Measurements from ENCODE around the gene NSD2.
A peak's percentile ranks its signal among the peaks of the same experiment; 100 is the strongest.
"Not testable (repeated sequence)": the region's sequence is repeated elsewhere in the genome, so short reads cannot be mapped to it uniquely, and the experiment has no call there.

The NSD2 gene

DNA sequence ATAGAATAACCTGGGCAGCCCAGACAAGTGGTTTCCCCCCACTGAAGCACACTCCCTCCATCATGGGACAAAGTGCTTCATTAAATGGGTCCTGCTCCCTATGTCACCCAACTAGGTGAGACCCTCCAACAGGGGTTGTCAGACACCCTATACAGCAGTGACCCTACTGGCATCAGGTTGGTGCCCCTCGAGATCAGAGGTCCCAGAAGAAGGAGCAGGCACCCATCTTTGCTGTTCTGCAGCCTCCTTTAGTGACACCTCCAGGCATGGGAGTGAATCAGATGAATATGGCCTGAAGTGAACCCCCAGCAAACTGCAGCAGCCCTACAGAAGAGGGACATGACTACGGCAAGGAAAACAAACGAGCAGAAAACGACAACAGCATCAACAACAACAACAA lies 126.5 kb downstream of the NSD2 start:
- no peak for DNase-seq

DNA sequence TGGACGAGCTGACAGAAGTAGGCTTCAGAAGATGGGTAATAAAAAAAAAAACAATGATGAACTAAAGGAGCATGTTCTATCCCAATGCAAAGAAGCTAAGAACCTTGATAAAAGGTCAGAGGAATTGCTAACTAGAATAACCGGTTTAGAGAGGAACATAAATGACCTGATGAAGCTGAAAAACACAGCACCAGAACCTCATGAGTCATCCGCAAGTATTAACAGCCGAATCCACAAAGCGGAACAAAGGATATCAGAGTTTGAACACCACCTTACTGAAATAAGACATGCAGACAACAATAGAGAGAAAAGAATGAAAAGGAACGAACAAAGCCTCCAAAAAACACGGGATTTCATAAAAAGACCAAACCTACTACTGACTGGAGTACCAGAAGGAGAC lies 127.1 kb downstream of the NSD2 start:
- DNase-seq: no peak

DNA sequence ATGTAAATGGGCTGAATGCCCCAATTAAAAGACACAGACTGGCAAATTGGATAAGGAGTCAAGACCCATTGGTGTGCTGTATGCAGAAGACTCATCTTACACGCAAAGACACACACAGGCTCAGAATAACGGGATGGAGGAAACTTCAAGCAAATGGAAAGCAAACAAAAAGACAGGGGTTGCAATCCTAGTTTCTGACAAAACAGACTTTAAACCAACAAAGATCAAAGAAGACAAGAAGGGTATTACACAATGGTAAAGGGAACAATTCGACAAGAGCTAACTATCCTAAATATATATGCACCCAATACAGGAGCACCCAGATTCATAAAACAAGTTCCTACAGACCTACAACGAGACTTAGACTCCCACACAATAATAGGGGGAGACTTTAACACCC lies 128.1 kb downstream of the NSD2 start:
- not testable (repeated sequence) for DNase-seq

DNA sequence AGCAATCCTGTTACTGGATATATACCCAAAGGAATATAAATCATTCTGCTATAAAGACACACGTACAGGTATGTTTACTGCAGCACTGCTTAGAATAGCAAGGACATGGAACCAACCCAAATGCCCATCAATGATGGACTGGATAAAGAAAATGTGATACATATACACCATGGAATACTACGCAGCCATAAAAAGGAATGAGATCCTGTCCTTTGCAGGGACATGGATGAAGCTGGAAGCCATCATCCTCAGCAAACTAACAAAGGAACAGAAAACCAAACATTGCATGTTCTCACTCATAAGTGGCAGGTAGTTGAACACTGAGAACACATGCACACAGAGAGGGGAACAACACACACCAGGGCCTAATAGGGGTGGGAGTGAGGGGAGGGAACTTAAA lies 132.2 kb downstream of the NSD2 start:
- DNase-seq: not testable (repeated sequence)

DNA sequence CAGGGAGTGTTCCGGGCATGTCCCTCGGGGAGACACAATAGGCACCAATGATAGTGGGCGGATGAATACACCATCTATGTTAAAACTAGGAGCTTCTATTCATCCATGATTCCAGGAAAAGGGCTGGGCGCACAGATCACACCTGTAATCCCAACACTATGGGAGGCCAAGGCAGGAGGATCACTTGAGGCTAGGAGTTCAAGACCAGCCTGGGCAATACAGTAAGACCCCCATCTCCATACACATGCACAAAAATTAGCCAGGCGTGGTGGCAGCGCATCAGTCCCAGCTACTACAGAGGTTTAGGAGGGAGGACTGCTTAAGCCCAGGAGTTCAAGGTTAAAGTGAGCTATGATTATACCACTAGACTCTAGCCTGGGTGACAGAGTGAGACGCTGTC lies 135.2 kb downstream of the NSD2 start:
- no peak for DNase-seq

DNA sequence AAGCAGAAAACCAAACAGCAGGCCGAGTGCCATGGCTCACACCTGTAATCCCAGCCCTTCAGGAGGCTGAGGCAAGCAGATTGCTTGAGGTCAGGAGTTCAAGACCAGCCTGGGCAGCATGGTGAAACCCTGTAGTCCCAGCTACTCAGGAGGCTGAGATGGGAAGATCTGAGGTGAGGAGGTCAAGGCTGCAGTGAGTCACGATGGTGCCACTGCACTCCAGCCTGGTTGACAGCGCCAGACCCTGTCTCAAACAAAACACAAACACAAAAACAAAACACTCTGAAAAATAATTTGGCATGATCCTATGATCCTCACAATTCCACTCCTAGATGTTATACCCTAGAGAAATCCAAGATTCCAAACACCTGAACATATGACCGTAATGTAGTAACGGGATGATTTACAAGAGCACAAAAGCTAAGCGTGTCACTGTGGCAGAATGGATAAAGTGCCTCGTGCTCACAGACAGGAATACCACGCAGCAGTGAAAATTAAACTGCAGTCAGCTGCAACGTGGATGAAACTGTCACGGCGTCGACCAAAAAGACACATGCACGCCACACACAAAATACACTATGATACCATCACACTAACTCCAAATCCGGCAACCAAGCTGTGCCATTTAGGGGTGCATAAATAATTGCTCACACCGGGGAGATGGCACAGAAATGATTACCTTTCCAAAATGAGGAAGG lies 135.9 kb downstream of the NSD2 start:
- no peak for DNase-seq

DNA sequence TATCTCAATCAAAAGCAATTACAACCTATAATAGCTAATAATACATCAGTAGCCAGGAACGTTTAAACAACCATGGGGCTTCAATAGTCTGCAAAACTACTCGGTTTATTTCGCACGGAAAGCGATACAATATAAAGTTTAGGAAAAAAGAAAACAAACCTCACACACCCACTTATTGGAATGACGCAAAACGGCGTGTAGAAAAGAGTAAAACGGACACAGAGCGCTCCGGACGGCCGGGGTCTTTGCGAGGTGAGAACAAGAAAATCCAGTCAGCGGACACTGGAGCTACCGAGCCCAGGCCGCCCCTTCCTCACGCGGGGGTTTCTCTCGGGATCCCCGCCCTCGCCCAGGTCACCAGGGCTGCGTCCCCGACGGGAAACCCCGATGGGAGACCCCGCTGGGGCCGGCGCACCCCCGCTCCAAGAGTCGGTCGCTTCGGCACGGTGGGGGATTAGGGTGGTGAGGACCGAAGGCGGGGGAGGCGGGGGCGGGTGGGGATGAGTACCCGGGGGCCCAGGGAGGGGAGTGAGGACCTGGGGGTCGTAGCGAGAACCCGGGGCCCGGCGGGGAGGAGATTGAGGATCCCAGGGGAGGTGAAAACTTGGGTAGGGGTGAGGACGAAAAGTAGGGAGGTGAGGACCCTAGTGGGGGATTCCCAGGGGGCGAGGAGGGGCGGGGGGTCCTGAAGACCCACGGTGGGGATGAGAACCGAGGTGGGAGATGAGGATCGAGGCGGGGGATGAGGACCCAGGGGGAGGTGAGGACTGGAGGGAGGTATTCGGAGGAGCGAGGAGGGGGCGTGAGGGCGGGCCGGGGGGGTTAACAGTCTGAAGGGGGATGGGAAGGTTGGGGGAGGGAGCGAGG lies 136.8 kb downstream of the NSD2 start:
- no peak for DNase-seq

DNA sequence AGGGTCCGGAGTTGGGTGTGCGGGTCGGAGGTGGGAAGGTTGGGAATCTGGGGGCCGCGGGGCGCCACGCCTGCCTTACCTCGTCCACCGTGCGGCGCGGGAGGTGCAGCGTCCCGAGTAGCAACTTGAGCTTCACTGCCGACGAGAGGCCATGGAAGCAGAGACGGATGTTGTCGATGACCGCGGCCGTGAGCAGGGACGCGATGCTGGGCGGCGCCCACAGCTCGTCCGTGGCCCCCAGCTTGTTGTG lies 137.4 kb downstream of the NSD2 start:
- no peak for DNase-seq

DNA sequence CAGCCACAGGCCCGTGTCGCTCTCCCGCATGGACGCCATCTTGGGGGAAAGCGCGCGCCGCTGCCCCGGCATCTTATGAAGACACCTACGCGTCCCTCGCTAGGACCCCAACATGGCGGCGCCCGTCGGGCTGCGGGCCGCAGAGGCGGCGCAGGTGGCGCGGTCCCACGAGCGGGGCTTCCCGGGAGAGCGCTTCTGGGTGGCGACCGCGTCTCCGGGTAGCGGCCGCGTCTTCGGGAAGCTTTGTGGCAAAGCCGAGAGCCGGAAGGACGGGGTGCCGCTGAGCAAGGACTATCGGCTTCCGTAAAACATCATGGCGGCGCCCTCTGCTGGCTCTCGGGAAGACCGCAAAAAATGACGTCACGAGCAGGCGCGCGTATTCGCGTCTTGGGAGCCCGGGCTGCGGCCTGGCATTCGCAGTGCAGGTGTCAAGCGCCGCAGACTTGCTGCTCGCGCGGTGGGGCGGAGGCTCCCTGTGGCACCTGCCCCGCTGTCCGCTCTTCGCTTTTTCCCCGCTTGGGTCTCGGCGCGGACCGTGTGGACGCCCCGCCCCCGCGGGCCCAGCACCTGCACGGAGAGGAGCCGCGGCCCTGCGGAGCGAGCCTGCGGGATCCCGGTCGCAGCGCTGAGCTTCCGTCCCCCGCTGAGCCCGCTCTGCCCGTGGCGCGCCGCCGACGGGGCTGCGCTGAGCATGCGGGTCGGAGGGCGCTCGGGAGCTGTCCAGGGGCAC lies 137.9 kb downstream of the NSD2 start, which contains the start of gene NELFA:
NELFA (minus strand) TSS at position 54 of the 730 bp plus-strand sequence; CDS start at position 39, 15 bp downstream.
- DNase-seq: peak; percentile 65 to 99 (median 93)

DNA sequence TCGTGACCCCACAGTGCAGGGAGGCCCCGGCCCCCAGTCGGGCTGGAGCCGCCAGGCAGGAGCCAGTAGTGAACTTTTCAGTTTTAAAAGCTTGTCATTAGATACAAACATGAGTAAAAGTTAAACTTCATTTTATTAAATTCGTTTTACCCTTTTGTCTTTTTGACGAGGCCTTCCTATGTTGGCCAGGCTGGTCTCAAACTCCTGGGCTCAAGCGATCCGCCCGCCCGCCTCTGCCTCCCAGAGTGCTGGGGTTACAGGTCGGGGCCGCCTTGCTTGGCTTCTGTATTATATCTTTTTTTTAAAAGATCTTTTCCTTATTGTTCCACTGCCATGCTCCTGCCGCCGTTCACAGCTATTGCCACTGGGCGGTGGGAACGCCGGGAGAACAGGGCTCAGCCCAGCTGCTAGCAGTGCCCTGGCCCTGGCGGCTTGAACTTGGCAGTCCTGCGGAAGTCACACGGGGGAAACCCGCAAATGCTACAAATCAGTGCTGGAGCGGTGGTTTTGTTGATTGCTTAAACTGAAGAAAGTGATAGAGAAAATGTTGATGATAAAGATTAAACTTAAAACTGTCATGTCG lies 138.5 kb downstream of the NSD2 start:
- DNase-seq: peak in 37 of 58 donors; percentile 7 to 60 (median 45)

DNA sequence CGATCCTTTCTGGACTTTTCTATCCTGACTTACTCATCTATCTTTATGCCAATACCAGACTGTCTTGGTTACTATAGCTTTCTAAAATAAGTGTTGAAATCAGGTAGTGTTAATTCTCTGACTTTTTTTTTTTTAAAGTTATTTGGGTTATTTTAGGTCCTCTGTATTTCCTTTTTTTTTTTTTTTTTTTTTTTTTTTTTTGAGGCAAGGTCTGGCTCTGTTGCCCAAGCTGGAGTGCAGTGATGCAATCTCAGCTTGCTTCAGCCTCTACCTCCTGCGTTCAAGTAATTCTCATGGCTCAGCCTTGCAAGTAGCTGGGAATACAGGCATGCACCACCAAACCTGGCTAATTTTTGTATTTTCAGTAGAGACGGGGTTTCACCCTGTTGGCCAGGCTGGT lies 140.4 kb downstream of the NSD2 start:
- no peak for DNase-seq

DNA sequence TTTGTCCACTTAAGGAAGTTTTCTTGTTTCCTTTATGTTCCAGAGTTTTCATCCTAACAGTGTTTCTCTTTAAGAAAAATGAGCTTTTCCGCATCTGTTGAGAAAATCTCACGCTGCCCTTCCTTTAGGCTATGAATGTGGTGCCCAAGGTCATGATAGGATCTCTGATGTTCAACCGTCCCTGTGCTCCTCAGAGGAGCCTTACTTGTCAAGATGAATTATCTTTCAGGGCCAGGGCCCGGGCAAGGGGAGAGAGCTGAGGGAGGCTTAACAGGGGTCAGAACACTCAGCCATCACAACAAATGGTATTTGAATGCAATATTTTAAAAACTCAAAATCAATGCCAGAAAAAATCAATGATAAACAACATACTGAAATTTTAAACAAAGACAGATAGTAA lies 143.8 kb downstream of the NSD2 start:
- DNase-seq: no peak

DNA sequence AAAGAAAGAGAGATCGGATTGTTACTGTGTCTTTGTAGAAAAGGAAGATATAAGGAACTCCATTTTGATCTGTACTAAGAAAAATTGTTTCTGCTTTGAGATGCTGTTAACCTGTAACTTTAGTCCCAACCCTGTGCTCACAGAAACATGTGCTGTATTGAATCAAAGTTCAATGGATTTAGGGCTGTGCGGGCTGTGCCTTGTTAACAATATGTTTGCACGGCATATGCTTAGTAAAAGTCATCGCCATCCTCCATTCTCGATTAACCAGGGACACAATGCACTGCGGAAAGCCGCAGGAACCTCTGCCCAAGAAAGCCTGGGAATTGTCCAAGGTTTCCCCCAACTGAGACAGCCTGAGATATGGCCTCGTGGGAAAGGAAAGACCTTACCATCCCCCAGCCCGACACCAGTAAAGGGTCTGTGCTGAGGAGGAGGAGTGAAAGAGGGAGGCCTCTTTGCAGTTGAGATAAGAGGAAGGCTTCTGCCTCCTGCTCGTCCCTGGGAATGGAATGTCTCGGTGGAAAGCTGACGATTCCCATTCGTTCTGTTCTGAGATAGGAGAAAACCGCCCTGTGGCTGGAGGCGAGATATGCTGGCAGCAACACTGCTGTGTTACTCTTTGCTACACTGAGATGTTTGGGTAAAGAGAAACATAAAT lies 150.3 kb downstream of the NSD2 start:
- not testable (repeated sequence) for DNase-seq

DNA sequence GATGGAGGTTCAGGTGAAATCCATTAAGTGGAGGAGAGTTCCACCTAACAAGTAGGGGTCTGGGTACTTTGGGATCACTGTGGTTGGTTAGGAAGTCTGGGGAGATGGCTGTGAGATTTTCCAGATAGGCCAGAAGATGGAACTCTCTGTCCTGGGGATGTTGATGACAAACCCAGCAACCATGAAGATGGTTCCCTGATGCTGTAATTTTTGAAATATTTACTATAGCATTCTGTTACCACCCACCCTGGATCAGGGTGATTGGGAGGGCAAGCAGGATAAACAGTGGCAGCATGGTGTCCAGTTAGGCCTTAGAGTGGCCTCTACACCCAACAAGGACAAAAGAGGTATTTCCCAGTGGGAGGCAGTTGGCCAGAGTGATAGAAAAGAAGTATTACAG lies 153.5 kb downstream of the NSD2 start:
- DNase-seq: no peak

DNA sequence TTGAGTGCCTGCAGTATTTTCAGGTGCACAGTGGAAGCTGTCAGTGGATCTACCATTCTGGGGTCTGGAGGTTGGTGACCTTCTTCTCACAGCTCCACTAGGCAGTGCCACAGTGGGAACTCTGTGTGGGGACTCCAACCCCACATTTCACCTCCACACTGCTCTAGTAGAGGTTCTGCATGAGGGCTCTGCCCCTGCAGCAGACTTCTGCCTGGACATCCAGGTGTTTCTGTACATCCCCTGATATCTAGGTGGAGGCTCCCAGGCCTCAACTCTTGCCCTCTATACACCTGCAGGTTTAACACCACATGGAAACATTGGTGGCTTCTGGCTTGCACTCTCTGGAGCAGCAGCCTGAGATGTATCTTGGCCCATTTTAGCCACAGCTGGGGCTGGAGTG lies 154.6 kb downstream of the NSD2 start:
- DNase-seq: no peak

DNA sequence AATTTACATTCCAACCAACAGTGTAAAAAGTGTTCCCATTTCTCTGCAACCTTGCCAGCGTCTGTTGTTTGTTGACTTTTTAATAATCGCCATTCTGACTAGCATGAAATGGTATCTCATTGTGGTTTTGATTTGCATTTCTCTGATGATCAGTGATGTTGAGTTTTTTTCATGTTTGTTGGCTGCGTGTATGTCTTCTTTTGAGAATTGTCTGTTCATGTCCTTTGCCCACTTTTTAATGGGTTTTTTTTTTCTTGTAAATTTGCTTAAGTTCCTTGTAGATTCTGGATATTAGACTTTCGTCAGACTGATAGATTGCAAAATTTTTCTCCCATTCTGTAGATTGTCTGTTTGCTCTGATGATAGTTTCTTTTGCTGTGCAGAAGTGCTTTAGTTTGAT lies 155.9 kb downstream of the NSD2 start:
- DNase-seq: not testable (repeated sequence)

DNA sequence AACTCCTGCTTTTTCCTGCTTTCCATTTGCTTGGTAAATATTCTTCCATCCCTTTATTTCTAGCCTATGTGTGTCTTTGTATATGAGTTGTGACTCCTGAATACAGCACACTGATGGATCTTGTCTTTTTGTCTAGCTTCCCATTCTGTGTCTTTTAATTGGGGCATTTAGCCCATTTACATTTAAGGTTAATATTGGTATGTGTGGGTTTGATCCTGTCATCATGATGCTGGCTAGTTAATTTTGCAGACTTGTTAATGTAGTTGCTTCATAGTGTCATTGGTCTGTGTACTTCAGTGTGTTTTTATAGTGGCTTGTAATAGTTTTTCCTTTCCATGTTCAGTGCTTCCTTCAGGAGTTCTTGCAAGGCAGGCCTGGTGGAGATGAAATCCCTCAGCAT lies 160.0 kb downstream of the NSD2 start:
- not testable (repeated sequence) for DNase-seq
